ENCODE measurements around the gene HLCS. TPM values are rescaled to one million over a fixed set of nuclear protein-coding genes. Genes with fewer than 3 reads are reported as not detected.
"Not testable (repeated sequence)": the region's sequence is repeated elsewhere in the genome, so short reads cannot be mapped to it uniquely, and the experiment has no call there.

The HLCS gene
- polyA plus RNA-seq (ENCODE audit: insufficient read length in 4 of 4): 10 to 100 TPM; 16.5 to 18.5 (median 17.6) TPM

DNA sequence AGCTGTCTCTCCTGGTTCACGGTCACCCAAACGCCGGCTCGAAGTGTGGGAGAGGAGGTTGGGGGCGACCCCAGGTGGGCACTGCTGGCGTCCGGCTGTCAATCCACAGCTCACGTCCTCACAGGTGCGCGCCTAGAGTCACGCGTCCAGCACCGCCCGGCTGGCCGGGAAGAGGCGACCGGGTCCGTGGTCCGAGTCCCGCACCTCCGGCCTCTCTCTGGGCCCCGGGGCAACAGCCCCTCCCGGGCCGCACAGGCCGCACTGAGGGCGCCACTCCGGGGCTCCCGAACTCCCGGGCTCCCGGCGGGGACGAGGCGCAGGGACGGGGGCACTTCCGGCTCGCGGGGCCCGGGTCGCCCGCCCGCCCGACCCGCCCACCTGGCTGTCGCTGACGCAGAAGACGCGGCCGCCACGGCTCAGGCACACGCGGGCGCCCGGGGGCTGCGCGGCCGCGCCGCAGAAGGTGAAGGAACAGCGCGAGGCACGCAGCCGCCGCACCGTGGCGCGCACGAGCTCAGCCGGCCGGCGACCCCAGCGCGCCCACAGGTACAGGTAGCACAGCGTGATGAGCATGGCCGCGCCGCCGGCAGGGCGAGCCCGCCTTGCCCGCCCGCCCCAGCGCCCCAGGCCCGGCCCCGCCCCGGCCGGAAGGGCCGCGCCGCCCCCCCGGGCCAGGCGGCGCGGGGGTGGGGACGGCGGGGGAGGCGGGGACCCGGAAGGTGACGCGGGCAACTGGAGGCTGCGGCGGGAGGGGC is at the start of gene HLCS:
Gene HLCS (minus strand): TSS at position 604 of the 755 bp plus-strand sequence. CDS start 31 bp downstream, at position 573.
- peak in 1 of 4 donors; percentile 46 for DNase-seq (ENCODE audit: low read depth in 4 of 4, low spot score in 3 of 4)

DNA sequence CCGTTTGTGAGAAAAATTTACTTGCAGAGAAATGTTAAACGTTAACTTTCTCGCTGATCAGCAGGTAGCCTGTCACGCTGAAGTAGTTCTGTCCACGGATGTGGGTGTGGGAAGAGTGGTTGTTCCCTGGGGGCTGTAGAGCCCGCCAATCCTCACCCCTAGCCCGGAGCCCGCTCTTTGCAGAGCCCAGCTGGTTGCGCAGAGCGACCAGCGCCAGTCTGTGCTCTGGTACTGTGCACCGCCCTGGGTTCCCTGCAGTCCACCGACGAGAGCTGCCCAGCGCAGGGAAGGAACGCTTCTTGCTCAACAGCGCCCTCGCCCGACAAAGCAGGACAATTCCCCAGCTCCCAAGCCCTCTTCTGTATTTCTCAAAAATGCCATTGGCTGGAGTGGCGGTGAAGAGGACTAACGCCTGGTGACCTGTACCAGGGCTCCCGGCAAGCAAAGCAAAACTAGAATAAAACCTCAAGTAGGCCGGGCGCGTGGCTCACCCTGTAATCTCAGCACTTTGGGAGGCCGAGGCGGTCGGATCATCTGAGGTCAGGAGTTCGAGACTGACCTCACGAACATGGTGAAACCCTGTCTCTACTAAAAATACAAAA is 43.4 kb upstream of the HLCS start:
- DNase-seq (ENCODE audit: low read depth in 4 of 4, low spot score in 3 of 4): peak in 3 of 4 donors; percentile 71 to 72 (median 71)

DNA sequence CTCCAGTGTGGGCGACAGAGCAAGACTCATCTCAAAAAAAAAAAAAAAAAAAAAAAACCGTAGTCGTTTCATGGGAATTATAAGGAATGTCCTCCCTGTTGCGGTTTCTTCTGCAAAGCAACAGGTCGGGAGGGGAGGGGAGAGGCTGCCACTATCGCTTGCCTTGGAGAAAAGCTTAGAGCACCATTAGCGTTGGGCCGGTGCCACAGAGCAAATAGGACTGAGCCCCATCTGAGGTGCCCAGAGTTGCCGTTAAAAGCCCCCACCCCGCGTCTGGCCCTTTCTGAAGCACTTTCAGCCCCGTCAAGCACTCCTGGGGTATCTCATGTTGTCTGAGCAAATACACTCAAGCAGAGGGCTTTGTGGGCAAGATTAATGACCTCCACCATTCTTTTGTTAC is 42.3 kb upstream of the HLCS start:
- no peak for DNase-seq (ENCODE audit: low read depth in 4 of 4, low spot score in 3 of 4)

DNA sequence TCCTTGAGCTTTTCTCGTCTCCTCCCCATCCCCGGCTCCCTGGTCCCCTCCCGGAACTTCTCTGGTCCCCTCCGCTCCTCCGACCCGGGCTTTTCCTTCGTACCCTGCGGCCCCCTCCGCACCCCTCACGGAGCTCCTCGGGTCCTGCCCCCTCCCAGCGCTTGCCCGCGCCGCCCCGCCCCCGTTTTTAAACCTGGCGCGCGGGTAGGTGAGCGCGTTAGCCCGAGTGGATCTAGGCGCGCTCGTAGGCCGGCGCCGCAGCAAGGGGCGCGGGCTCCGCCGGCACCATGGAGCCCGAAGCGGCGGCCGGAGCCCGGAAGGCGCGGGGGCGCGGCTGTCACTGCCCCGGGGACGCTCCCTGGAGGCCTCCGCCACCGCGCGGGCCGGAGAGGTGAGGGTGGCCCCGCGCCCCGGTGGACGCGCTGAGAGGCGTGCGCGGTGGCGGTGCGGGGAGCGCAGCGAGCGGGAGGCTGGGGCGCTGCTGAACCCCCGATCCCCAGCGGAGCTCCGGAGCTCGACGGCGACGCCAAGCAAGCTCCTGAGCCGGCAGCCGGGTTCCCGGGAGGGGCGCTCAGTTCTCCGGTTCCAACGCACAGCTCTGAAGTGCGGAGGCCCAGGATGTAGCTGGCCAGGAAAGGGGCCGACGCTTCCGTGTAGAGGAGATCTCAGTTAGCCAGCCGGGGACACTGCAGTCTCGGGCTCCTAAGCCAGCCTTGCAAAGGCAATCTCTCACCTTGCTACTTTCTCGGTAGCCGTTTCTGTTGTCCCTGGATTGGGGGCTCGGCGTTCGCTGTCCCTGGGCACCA is 40.2 kb upstream of the HLCS start, which contains the start of gene RIPPLY3:
Gene RIPPLY3 (plus strand): TSS at position 217 of the 806 bp plus-strand sequence. CDS start 71 bp downstream, at position 288.
- no peak for DNase-seq (ENCODE audit: low read depth in 4 of 4, low spot score in 3 of 4)

DNA sequence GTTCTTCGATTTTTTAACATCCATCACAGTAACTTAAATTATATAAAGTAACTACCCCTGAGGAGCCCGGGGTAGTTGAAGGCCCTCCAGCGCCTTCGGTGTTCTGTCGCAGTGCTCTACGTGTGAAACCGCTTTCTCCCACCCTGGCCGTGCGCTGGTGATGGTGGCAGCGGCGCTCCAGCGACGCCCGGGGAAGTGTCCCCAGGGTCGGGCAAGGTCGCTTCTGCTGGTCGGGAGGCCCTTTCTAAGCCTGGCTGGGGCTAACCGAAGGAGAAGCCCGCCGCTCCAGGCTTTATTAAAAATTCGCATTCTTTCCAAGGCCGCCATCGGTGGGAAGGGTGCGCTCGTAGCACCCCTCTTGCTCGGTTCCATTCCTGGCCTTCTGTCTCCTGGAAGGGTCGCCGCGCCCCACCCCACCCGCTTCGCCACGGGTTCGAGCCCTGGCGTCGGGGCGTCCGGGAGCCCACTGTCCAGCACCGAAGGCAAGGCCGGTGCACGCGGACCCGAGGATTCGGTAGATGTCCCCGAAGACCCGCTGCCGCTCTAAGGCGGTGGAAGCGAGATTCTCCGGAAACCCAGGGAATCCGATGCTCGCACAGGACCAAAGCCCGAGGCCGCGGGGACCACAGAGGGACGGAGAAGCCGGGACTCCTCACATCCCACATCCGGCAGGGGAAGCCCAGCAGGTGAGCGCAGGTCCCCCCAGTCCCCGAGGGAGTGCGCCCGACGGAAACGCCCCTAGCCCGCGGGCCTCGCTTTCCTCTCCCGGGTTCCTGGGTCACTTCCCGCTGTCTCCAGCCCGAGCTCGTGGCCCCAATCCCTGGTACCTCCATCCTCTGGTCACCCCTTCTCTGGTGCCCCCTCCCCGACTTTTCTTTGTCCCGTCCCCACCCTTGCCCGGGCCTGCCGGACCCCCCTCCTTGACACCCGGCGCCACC is 39.3 kb upstream of the HLCS start:
- no peak for DNase-seq (ENCODE audit: low read depth in 4 of 4, low spot score in 3 of 4)

DNA sequence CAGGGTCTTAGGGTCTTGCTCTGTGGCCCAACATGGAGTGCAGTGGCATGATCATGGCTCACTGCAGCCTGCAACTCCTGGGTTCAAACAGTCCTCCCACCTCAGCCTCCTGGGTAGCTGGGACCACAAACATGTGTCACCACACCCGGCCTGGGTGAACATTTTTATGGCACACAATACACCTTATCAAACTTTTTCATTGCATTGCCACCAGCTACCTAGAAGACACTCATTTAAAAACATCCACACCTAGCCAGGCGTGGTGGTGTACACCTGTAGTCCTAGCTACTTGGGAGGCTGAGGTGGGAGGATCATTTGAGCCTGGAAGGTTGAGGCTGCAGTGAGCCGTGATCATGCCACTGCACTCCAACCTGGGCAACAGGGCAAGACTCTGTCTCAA is 37.4 kb upstream of the HLCS start:
- DNase-seq (ENCODE audit: low read depth in 4 of 4, low spot score in 3 of 4): not testable (repeated sequence)

DNA sequence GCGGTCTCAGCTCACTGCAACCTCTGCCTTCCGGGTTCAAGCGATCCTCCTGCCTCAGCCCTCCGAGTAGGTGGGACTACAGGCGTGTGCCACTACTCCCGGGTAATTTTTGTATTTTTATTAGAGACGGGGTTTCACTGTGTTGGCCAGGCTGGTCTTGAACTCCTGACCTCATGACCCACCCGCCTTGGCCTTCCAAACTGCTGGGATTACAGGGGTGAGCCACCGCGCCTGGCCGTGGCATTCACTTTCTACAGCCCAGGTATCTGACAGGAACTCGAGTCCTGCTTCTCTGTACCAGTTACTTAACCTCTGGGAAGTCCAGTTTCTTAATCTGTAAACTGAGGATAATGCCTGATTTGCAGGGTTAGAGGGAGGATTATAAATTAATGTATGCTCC is 36.4 kb upstream of the HLCS start:
- not testable (repeated sequence) for DNase-seq (ENCODE audit: low read depth in 4 of 4, low spot score in 3 of 4)

DNA sequence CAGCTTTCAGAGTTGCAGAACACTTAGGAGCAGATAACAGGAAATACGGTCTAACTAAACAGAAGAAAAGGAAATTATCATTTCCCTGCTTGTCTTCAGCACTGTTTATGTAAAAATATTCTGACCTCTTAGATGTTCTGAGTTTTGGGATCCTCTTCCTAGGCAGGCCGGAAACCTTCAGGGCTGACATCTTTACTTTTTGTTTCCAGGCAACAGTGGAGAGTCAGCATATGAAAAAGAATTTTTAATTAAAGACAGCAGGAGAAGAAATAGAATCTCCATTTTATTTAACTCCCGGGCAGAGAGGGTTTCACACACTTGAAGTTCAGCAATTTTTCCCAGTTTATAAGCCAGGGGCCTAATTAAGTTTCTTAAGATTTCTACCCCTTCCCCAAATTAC is 35.0 kb upstream of the HLCS start:
- no peak for DNase-seq (ENCODE audit: low read depth in 4 of 4, low spot score in 3 of 4)

DNA sequence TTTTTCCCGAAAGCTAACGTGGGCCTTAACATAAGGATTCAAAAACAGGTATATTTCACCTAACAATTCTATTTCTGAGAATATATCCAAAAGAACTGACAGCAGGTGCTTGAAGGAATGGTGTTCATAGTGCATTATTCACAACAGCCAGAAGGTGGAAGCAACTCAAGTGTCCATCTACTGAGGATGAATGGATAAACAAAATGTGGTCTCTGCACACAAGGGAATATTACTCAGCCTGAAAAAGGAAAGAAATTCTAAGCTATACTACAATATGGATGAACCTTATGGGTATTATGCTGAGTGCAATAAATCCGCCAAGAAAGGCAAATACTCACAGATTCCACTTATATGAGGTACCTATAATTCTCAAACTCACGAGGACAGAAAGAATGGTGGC is 33.9 kb upstream of the HLCS start:
- DNase-seq (ENCODE audit: low read depth in 4 of 4, low spot score in 3 of 4): no peak

DNA sequence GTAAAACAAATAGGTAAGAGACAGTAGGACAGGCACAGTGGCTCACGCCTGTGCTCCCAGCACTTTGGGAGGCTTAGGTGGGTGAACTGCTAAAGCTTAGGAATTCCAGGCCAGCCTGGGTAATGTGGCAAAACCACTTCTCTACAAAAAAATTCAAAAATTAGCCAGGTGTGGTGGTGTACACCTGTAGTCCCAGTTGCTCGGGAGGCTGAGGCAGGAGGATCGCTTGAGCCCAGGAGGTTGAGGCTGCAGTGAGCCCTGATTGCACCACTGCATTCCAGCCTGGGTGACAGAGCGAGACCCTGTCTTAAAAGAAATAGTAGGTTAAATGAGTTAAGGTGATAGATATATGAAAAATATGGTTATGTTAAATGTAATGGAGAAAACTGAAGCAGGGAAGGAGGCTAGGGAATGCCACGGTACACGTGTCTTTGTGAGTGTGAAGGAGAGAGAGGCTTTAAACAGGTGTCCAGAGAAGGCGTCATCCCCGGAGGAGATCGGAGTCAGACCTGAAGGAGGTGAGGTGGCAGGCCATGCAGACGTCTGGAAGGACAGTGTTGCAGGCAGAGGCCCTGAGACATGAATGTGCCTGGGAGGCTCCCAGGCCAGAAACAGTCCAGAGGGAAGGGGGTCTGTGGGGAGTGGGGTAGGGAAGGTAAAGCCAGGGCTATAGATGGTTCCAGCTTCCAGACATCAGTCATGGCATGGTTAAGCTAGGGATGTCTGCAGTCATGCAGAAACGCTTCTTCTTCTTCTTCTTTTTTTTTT is 32.8 kb upstream of the HLCS start:
- no peak for DNase-seq (ENCODE audit: low read depth in 4 of 4, low spot score in 3 of 4)

DNA sequence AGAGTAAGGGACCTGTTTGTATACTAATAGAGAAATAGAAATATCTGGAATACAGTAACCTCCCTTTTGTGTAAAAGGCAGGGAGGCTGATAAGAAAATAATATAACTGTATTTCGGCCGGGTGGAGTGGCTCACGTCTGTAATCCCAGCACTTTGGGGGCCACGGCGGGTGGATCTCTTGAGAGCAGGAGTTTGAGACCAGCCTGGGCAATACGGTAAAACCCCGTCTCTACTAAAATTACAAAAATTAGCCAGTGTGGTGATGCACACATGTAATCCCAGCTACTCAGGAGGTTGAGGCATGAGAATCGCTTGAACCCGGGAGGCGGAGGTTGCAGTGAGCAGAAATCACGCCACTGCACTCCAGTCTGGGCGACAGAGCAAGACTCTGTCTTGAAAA is 28.8 kb upstream of the HLCS start:
- not testable (repeated sequence) for DNase-seq (ENCODE audit: low read depth in 4 of 4, low spot score in 3 of 4)

DNA sequence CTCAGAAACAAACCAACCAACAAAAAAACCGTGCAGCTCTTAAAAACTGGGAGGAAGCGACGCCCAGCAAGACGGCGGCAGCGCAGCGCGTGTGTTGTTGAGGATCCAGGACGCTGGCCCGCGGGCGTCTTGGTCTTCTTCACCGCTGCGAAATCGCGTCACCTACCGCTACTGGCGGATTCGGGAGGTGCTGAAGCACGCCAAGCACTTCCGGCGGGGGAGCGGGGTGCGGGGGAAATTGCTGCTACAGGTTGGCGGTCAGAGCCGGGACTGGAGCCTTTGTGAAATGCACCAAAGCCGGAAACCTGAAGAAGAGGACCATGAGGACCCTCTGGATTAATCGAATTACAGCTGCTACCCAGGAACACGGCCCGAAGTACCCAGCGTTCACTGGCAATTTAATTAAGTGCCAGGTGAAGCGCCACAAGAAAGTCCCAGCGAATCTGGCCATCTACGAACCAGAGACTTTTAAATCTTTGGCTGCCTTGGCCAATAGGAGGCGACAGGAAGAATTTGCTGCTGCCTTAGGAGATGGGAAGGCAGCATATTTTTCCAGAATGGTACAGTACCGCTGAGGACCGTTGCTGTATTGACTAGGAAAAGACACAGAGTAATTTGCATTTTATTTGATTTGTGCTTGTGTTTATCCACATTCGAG is 28.2 kb upstream of the HLCS start:
- DNase-seq (ENCODE audit: low read depth in 4 of 4, low spot score in 3 of 4): no peak

DNA sequence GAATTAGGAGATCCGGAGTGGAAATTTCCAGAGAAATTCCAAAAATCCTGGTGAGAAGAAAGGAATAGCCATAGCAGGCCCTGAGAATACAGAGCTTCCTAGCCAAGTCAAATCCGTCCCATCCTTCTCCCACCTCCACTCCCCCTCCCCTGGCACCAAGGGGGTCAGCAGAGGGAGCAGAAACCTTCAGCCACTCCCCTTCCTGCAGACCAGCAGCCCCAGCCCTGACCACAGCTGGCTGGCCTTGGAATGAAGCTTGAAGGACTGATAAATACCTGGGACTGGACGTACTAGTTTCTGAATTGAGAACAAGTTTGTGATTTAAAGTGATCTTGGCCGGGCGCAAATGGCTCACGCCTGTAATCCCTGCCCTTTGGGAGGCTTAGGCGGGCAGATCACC is 26.2 kb upstream of the HLCS start:
- no peak for DNase-seq (ENCODE audit: low read depth in 4 of 4, low spot score in 3 of 4)

DNA sequence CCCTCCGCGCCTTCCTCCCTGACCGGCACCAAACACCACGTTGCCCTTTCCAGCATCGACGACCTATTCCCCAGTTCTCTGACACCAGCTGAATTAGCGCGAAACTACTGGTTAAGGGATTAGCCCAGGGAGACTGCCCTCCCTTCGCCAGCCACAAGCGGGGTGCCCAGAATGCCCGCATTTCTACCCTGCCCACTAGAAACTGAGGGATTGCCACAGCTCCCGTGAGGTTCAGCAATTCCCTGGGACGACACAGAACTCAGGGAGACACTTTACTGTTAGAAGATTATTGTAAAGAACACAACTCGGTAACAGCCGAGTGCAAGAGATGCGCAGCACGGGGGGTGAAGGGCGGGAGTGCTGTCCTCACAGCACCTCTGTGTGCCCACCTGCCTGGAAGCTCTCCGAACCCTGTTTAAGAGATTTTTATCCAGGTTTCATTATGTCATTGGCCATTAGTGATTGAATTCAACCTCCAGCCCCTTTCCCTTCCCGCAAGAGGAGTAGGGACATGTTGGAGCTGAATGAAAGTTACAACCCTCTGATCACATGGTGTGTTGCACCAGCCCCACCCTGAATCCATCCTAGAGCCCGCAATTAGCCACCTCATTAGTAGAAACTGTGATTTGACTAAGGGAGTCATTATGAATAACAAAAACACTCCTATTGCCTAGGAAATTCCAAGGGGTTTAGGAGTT is 24.2 kb upstream of the HLCS start:
- DNase-seq (ENCODE audit: low read depth in 4 of 4, low spot score in 3 of 4): no peak

DNA sequence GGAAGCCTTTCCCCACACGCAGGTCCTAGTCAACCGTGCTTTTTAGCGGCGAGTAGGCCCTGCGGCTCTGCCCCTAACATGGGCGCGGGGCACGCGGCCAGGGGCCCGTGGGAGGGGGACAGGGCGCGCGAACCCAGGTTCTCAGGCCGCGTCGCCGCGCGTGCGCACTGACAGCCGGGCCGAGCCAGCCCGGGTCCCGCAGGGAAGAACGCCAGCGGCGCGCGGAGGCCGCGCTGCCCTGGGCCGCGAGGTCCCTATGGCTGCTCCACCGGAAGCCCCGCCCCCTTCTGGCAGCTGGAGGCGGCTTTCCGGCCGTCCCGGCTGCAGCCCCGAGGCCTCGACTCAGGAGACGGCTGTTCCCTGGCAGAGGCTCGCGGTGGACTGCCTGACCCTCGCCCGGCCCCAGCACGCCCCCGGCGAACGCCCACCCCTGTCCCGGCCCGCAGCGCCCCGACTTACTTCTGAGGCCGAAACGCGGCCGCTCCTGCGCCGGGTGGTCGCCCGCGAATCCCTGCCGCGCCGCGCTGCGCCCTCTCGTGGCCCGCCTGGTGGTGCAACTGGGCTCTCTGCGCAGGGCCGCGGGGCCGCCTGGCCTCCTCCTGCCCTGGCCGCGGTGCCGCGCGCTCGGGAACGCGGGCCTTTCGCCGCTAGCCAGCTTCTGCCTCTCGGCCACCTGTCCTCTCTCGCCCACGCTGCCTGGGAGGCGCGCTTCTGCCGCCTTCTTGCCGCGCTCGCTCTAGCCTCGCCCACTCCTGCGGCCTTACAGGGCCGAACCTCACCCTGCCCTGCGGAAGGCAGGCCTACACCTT is 23.4 kb upstream of the HLCS start:
- DNase-seq (ENCODE audit: low read depth in 4 of 4, low spot score in 3 of 4): peak; percentile 81 to 91 (median 86)

DNA sequence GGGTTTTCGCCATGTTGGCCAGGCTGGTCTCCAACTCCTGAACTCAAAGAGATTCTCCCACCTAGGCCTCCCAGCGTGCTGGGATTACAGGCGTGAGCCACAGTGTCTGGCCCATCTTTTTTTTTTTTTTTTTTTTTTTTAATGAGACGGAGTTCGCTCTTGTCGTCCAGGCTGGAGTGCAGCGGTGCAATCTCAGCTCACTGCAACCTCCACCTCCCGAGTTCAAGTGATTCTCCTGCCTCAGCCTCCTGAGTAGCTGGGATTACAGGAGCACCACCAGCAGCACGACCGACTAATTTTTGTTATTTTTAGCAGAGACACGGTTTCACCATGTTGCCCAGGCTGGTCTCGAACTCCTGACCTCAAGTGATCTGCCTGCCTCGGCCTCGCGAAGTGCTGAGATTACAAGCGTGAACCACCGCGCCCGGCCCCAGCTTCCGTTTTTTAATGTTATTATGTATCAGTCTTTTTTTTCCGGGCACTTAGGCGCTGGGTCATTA is 22.8 kb upstream of the HLCS start:
- DNase-seq (ENCODE audit: low read depth in 4 of 4, low spot score in 3 of 4): not testable (repeated sequence)

DNA sequence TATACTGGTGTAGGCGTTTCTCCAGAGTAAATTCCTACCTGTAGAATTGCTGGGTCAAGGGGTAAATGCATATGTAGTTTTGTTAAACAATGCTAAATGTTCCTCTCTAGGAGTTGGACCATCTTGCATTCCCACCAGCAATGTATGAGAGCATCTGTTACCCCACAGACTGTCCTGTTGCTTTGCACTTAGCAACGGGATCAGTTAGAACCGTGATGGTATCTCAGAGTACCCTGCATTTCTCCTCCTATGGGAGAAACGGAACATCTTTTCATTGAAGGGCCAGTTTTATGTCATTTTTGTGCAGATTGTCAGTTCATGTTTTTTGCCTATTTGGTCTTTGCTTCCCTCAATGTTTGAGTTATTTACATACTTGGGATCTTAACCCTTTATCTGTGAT is 22.1 kb upstream of the HLCS start:
- no peak for DNase-seq (ENCODE audit: low read depth in 4 of 4, low spot score in 3 of 4)

Data from right renal pelvis (tissue), 4 donors.